Omental fat pad (tissue), 4 donors: ENCODE data around the gene NXPH1. TPM values are rescaled to one million over a fixed set of nuclear protein-coding genes. Genes with fewer than 3 reads are reported as not detected.

Source experiments
- ATAC-seq: fragments of 150-250 bp; one replicate; pipeline ENCODE4 v1.9.1; 2016; ENCODE audit warnings: mild to moderate bottlenecking, moderate library complexity; ENCODE audit not compliant: low FRiP score
- DNase-seq: peaks from one replicate; pipeline ENCODE4 v3.0.0-alpha.2; 2019; ENCODE audit warnings: low spot score
- CTCF ChIP-seq, 3 donors: fragments of 450-650 bp; IDR thresholded peaks; one replicate each; pipeline ENCODE4 v1.5.1; 2016 to 2017; ENCODE audit warnings: antibody characterized with exemption in 3 of 3, mild to moderate bottlenecking in 3 of 3, moderate library complexity in 2 of 3
- total RNA-seq, 4 donors: library from RNA; depleted of rRNA; stranded (reverse); fragments of >200 nt; gene quantifications; one replicate each; pipeline ENCODE4 v1.1.0, GENCODE V29; 2016

NXPH1 gene
- total RNA-seq, 4 donors from 2014 or later, result not detected

GRCh38 chr7:8390262-8390626, 43.2 kb upstream of the NXPH1 start:
- TF ChIP-seq CTCF (IDR thresholded peaks at IDR 0.05), result no peak
- no peak for ATAC-seq

GRCh38 chr7:8391353-8392062, 41.9 kb upstream of the NXPH1 start:
- no peak for TF ChIP-seq CTCF (IDR thresholded peaks at IDR 0.05)
- no peak for ATAC-seq
- DNase-seq, result no peak

More at GRCh38 chr7:8390262-8390626, 43.2 kb upstream of the NXPH1 start:
- no peak for DNase-seq

- TF ChIP-seq CTCF (IDR thresholded peaks at IDR 0.05), result no peak
- no peak for ATAC-seq
- DNase-seq, result no peak
Measured at GRCh38 chr7:8396294-8396693, 37.1 kb upstream of the NXPH1 start.

GRCh38 chr7:8408871-8409270, 24.5 kb upstream of the NXPH1 start:
- TF ChIP-seq CTCF (IDR thresholded peaks at IDR 0.05), result no peak
- DNase-seq (no peak), ATAC-seq (no peak)

GRCh38 chr7:8411103-8411502, 22.3 kb upstream of the NXPH1 start:
- TF ChIP-seq CTCF (IDR thresholded peaks at IDR 0.05), result no peak
- DNase-seq (no peak), ATAC-seq (no peak)

- TF ChIP-seq CTCF (IDR thresholded peaks at IDR 0.05), result no peak
- DNase-seq (no peak), ATAC-seq (no peak)
Measured at GRCh38 chr7:8413600-8413999, 19.8 kb upstream of the NXPH1 start.

GRCh38 chr7:8418629-8419245, 14.7 kb upstream of the NXPH1 start:
- DNase-seq, result peak; percentile 40
- peak in 1 of 3 donors; percentile 23 for TF ChIP-seq CTCF (IDR thresholded peaks at IDR 0.05)
- no peak for ATAC-seq
